Medulla oblongata (tissue), 1 donor: Measurements from ENCODE around the gene TES.
"Not testable (repeated sequence)": the region's sequence is repeated elsewhere in the genome, so short reads cannot be mapped to it uniquely, and the experiment has no call there.

Experiments
- DNase-seq: peaks from one replicate; pipeline ENCODE4 v3.0.0-alpha.2; 2015; ENCODE audit errors: extremely low spot score

The TES gene

GRCh38 chr7:116284390-116284789 lies 74.1 kb downstream of the TES start:
- DNase-seq = no peak

DNA sequence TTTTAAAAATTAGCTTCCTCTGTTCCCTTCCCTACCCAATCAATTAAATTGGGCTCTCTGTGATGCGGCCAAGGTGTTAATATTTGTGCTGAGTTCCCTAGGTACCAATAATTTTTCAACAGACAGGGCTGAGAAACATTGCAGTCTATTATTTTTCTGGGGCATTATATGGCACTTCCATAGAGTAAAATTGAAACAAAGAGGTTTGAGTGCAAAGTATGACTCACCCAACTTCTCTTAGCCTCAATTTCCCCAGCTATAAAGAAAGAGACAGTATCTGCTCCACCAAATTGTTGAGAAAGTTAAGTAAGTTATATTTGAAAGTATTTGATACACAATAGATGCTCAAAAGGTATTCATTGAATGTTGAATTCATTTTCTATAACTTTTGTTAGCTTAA lies 74.9 kb downstream of the TES start:
- no peak for DNase-seq

DNA sequence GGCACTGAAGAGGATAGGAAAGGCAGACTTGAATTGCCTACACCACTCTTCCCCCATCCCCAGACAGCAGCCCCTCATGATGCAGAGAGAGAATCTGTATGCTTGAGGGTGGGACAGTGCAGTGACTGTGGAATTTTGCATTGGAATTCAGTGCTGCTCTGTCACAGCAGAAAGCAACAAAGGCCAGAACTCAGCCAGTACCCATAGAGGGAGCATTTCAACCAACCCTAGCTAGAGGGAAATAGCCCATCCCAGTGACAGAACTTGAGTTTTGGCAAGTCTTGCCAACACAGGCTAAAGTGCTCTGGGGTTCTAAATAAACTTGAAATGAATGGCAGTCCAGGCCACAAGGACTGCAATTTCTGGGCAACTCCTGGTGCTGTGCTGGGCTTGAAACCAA lies 80.4 kb downstream of the TES start:
- DNase-seq = no peak

DNA sequence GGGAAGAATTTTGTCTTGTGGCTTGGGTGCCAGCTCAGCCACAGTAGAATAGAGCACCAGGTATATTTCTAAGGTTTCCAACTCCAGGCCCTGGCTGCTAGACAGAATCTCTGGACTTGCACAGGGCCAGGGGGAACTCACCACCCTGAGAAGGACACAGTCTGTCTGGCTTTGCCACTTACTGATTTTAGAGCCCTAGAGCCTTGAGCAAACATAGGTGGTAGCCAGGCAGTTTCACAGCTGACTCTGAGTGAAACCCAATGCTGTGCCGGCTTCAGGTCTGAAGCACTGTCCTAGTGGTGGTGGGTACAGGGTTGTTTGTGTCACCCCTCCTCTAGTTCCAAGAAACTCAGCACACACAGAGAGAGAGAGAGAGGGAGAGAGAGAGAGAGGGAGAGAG lies 81.6 kb downstream of the TES start:
- DNase-seq = no peak

- DNase-seq = no peak
These were observed 82.0 kb downstream of the TES start for GRCh38 chr7:116292381-116292780.

- no peak for DNase-seq
These were observed 82.8 kb downstream of the TES start for GRCh38 chr7:116293139-116293538.

DNA sequence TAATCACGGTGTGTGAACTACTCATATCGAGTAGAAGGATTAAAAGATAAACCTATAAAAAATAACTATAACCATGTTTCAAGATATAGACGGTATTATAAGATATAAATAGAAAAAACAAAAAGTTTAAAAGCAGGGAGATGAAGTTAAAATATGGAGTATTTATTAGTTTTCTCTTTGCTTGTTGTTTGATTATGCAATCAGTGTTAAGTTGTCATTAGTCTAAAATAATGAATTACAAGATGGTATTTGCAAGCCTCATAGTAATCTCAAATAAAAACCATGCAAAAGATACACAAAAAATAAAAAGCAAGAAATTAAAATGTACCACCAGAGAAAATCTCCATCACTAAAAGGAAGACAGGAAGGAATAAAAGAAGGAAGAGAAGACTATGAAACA lies 83.3 kb downstream of the TES start:
- DNase-seq = no peak

DNA sequence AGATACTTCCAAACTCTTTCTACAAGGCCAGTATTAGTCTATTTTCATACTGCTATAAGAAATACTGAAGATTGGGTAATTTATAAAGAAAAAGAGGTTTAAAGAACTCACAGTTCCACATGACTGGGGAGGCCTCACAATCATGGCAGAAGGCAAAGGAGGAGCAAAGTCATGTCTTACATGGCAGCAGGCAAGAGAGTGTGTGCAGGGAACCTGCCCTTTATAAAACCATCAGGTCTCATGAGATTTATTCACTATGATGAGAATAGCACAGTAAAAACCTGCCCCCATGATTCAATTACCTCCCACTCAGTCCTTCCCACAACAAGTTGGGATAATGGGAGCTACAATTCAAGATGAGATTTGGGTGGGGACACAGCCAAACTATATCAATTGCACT lies 85.6 kb downstream of the TES start:
- not testable (repeated sequence) for DNase-seq

GRCh38 chr7:116298055-116298454 lies 87.7 kb downstream of the TES start:
- DNase-seq = no peak

DNA sequence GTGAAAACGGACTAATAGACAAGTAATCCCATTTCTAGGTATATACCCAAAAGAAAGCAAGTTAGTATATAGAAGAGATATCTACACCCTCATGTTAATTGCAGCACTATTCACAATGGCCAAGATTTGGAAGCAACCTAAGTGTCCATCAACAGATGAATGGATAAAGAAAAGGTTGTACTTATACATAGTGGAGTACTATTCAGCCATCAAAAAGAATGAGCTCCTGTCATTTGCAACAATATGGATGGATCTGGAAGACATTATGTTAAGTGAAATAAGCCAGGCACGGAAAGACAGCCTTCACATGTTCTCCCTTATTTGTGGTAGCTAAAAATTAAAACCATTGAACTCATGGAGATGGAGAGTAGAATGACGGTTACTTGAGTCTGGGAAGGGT lies 88.2 kb downstream of the TES start:
- no peak for DNase-seq

DNA sequence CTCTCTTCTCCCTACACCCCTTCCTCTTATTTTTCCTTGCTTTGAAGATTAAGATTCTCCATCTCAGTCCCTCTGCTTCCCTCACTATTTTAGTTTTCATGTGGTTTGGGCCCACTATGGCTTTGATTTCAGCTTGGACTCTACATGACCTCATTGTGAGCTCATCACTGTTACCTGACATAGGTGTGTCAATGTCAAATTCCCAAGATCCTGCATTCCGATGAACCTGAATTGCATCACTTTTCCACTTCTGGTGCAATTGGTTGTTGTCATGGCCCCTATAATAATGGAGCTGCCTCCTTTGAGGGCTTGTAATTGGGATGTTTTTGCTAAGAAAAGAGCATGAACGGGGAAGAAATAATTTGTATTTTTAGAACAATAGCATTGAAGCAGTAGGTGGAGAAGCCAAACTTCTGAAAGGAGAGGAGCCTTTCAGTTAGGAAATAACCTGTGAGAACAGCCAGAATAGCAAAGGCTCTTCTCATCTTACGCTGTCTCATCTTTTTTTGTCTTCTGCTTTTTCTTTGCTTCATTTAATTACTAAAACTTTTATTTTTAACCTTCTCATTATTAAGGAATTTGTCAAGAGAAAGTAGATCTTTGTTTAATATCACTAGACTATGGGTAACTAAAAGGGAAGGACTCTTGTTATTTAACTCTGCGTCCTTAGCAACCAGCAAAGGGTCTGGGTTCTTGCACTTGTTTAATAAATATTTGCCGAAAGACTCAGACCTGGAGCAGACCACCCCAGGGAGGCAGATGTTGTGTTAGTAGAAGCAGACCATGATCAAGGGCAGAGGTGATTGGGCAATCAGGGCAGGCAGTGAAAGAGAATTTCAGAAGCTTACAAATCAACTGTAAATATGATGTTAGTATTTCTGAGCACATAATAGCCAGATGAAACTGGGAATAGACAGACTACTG lies 95.4 kb downstream of the TES start:
- no peak for DNase-seq

GRCh38 chr7:116306409-116307048 lies 96.2 kb downstream of the TES start:
- no peak for DNase-seq

GRCh38 chr7:116307253-116307652 lies 96.9 kb downstream of the TES start:
- DNase-seq = no peak
